NCI-H187 treated with DMSO at 0.1 percent for 48 hours (cell line): ENCODE results near the gene FDXR.

Source experiments
- DNase-seq: peaks from one replicate; lab custom pipeline; 2025; lab: John Stamatoyannopoulos, UW

Gene FDXR

DNA sequence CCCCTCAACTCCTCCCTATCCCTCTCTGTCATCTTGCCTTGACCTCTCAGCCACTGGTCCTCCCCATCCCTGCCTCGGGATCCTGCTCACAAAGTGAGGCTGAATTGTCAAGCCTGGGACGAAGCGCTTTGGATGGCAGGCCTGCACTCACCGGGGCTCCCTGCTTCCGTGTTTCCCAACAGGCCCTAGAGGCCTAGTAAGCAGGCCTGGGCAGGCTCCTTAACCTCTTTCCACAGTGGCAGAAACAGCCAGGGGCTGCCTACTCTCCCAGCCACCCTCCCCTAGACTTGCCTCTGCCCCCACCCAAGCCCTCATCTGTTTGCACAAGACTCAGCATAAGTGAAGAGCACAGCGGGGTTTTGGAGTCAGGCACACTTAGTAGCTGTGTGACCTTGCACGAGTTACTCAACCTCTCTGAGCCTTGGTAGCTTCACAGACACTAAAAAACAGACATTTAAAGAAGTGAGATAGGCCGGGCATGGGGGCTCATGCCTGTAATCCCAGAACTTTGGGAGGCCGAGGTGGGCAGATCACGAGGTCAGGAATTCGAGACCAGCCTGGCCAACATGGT, 25.7 kb upstream of the FDXR start:
- DNase-seq, result no peak

GRCh38 chr17:74893936-74894671, 21.3 kb upstream of the FDXR start:
- DNase-seq, result no peak

DNA sequence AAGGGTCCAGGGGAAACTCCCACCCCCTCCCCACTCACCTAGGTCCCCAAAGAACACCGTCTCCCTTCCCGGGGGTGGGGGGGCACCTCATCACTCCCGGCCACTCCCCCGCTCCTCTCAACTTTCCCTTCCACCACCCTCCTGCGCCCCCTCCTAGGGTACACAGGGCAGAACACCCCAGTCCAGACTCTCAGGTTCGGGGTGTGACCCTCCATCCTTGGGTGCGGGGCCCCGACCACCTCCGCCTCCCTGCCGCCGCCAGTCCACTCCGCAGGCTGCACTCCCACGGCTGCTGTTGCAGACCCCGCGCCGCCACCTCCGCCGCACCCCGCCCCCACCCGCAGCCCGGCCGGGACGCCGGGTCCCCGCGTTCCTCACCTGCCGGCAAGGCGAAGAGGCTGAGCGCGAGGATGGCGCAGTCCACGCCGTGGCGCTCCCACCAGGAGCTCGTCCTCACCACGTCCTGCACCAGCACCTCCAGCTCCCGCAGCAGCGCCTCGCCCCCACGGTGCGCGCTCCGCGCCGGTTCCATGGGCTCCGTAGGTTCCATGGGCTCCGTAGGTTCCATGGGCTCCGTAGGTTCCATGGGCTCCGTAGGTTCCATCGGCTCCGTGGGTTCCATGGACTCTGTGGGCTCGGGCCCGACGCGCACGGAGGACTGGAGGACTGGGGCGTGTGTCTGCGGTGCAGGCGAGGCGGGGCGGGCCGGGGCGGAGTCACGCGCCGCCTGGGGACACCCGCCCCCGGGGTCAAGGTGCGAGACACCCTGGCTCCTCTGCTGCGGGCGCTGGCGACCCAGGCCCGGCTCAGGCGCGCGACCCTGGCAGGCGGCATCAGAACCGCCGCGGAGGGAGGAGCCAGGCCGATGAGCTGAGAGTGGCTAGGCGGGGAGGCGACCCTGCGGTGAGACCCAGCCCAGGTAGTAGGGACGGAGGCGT, 20.4 kb upstream of the FDXR start, which contains the start of gene FADS6:
FADS6 (minus strand) TSS at position 660 of the 938 bp plus-strand sequence; CDS start at position 622, 38 bp downstream.
- DNase-seq, result no peak

GRCh38 chr17:74892013-74892841, 19.4 kb upstream of the FDXR start:
- DNase-seq, result no peak

GRCh38 chr17:74890554-74890953, 17.8 kb upstream of the FDXR start:
- no peak for DNase-seq

- DNase-seq, result no peak
These were observed 15.7 kb upstream of the FDXR start for GRCh38 chr17:74888469-74888868.

DNA sequence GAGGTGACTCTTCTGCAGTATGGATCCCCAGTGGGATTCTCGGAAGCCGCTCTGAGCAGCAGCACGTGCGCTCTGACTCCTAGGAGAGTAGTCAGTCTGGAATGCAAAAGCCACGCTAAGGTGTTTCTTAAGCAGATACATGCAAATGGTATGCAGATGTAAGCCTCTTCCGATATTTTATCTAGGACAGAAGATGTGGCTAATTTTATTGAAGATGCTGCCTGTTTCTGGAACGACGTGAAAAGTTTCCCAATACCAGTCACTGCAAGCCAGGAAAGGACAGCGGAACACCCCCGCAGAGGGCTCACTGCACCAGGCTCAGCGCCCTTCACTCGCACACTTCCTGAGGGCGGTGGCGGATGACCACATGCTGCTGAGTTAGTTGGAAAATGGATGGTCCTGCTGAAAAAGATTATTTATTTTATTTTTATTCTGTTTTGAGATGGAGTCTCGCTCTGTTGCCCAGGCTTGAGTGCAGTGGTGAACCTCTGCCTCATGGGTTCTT, 10.5 kb upstream of the FDXR start:
- DNase-seq, result no peak

- DNase-seq, result no peak
These were observed 9.9 kb upstream of the FDXR start for GRCh38 chr17:74882517-74883240.

GRCh38 chr17:74881073-74881472, 8.3 kb upstream of the FDXR start:
- DNase-seq, result no peak

DNA sequence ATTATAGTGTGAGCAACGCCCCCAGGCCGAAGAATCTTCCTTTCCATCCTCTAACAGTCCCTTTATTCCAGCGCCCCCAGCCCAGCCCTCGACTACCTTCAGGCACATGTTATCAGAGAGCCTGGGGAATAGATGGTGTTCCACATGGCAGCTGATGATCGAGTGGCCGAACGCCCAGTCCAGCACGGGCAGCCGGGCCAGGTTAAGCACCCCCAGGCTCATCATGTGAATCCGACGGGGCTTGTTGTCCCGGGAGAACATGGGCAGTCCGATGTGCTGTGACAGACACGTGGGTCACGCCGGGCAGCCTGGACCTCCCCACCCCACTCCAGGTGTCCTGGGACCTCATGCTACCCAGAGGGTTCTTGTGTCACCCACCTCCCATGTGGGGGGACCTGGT, 6.5 kb upstream of the FDXR start:
- DNase-seq, result no peak

DNA sequence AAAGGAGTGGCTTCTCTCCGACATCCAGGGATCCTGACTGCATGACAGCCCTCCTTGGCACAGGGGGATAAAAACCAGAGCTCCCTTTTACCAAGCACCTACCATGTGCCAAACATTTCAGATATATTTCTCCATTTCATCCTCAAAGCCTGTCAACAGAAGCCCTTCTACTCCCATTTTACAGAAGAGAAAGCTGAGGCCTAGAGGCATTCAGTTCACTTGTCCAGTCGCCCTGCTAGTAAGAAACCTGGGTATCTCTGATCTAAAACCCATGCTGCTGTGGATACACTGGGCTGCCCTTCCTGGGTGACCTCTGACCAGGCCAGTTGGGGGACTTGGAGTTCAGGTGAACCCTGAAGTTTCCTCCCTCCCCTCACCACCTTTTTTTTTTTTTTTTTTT, 5.9 kb upstream of the FDXR start:
- no peak for DNase-seq

DNA sequence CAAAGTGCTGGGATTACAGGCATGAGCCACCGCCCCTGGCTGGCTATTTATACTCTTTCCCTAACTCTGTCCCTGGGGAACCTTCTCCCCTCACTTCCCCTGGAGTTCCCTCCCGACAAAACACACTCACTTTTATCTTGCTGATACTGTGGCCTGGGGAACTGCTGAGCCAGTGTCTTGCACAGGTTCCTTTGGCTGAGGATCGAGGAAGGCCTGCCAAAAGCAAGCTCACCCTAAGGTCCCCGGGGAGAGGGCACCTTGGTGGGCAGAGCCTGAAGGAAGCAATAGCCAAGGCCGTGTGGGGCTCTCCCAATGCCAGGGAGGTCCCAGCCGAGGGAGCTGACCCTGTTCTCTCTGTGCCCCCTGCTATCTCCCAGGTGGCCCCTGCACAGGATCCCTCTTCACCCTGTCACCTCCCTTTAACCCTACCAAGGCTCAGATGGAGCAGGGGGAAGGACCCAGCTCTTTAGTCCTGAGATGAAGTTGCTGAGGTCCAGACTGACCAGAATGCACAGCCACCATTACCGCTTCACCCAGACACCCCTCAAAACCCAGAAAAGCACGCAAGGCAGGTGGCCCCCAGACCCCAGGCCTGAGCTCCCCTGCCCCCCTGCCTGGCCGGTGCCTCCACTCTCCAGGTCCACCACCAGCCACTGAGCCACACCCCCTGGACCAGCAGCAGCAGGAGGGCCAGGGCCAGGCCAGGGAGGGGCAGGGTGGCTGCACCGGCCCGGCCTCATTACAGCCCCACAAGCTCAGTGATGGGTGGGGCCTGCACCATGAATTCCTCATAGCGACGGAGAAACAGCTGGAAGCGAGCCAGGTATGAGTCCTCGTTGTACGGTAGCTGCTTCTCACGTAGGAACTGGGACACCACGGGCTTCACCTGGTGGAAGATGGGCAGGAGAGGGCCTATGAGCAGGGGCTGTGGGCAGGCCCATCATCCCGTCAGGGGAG, 5.1 kb upstream of the FDXR start:
- no peak for DNase-seq

DNA sequence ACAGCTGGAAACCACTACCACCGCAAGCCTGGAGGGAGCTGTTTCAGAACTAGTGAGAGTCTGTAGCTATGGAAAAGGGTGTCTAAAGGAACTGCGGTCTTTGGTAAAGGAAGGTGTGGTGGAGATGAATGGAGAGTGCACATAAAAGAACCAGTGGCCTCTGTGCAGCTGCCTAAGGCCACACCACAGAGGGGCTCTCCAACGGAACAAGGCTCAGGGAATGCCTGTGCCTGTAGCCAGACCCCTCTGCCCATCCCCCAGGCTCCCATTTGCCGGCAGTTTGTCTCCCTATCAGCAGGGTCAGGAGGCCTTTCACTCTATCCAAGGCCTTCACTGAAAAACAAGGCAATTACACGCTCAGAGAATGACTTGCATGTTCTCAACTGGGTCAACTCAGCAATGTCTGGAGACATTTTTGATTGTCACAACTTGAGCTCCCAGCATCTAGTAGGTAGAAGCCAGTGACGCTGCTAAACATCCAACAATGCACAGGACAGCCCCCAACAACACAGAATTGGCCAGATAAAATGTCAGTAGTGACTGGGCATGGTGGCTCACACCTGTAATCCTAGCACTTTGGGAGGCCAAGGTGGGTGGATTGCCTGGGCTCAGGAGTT, 3.3 kb upstream of the FDXR start:
- DNase-seq, result no peak

GRCh38 chr17:74875155-74875976, 2.6 kb upstream of the FDXR start:
- DNase-seq, result no peak

- no peak for DNase-seq
These were observed 1.8 kb upstream of the FDXR start for GRCh38 chr17:74874615-74875037.

GRCh38 chr17:74873874-74874614, 1.2 kb upstream of the FDXR start:
- DNase-seq, result no peak

DNA sequence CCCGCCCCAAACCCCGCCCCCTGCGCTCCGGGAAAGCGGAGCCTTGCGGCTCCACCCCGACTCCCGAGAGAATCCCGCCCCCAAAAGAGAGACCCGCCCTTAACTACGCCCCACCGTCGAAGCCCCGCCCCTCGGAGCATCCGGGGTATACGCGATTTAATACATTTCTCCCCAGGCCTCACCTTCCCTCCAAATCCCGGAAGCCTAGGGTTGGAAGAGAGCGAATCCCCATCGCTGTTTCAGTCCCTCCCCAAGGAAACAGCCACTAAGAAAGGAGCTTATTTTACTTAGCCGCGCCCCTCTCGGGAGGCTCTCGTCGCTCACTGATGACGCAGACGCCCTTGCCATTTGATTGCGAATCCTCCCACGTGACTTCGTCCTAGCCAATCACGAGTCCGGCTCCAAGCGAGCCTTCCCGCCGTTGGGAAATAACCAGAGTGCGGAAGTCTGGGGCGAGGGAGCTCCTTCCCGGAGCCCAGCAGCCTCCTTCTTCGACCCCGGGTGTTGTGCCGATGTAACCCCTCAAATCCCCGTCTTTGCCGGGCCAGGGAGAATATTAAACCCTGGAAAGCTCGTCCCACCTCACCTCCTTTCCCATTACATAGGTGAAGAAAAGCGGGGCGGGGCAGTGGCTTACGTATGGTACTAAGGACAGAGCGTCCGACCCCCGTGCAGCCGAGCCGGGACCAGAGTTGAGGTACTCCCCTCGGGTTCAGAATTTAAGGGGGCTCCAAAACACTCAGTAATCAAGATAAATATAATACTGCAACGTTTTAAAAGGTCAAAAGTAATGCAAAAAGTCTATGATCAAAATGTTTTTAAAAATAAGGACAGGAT, 461 bp upstream of the FDXR start:
- peak; percentile 95 for DNase-seq
